ENCODE data around the gene TSR3.

Gene TSR3

DNA sequence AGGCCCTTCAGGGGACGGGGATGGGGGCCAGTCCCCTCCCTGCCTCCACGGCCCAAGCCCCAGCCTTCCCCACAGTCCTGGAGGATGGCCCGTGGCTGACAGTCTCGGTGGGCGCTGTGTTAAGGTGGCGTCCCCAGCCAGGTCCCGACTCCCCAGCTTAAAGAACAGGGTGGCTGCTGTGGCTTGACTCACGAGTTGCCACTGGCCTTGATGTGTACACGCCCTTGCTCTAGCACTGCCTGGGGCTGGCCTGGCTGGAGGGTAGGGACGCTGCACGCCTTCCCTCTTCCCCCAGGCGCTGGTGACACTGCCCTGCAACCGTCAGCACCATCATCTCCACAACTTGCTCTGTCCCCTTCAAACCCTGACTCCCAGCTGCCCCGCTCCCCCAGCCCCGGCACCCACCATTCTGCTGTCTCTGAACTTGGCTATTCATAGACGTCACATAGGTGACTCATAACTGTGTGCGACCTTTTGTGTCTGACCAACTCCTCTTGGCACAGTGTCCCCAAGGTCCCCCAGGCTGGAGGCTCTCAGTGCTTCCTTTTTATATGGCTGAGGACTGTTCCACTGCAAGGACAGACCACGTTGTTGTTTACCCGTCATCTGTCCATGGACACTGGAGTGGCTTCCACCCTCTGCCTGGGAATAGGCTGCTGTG, 6.4 kb upstream of the TSR3 start:
- TF ChIP-seq LEF1 (IDR thresholded peaks at IDR 0.05; ENCODE audit: borderline replicate concordance), result no peak
- TF ChIP-seq ELF4 (IDR thresholded peaks at IDR 0.05), result no peak
- TF ChIP-seq TARDBP (IDR thresholded peaks at IDR 0.05), result no peak
- TF ChIP-seq FOXK2 (IDR thresholded peaks at IDR 0.05), result no peak
- TF ChIP-seq ZNF384 (IDR thresholded peaks at IDR 0.05), result no peak
- TF ChIP-seq FOXM1 (IDR thresholded peaks at IDR 0.05; ENCODE audit: borderline replicate concordance), result no peak
- no peak for TF ChIP-seq CTBP1 (IDR thresholded peaks at IDR 0.05; ENCODE audit: borderline replicate concordance)
- no peak for TF ChIP-seq BHLHE40 (IDR thresholded peaks at IDR 0.05; ENCODE audit: borderline replicate concordance)
- no peak for TF ChIP-seq NFRKB (IDR thresholded peaks at IDR 0.05)
- TF ChIP-seq HDGF (IDR thresholded peaks at IDR 0.05; ENCODE audit: borderline replicate concordance), result no peak
- no peak for TF ChIP-seq SP1 (IDR thresholded peaks at IDR 0.05)
- TF ChIP-seq ARNT (IDR thresholded peaks at IDR 0.05), result no peak
- TF ChIP-seq, protein P1, sequence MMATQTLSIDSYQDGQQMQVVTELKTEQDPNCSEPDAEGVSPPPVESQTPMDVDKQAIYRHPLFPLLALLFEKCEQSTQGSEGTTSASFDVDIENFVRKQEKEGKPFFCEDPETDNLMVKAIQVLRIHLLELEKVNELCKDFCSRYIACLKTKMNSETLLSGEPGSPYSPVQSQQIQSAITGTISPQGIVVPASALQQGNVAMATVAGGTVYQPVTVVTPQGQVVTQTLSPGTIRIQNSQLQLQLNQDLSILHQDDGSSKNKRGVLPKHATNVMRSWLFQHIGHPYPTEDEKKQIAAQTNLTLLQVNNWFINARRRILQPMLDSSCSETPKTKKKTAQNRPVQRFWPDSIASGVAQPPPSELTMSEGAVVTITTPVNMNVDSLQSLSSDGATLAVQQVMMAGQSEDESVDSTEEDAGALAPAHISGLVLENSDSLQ (IDR thresholded peaks at IDR 0.05), result no peak
- TF ChIP-seq L3MBTL2 (conservative IDR thresholded peaks at IDR 0.05), result no peak
- TF ChIP-seq FOXA1 (IDR thresholded peaks at IDR 0.05), result no peak
- no peak for TF ChIP-seq SUZ12 (IDR thresholded peaks at IDR 0.05)
- DNase-seq (ENCODE audit: extremely low spot score), result no peak
- ChIA-PET POLR2A (no interaction called here), CTCF (no interaction called here)

DNA sequence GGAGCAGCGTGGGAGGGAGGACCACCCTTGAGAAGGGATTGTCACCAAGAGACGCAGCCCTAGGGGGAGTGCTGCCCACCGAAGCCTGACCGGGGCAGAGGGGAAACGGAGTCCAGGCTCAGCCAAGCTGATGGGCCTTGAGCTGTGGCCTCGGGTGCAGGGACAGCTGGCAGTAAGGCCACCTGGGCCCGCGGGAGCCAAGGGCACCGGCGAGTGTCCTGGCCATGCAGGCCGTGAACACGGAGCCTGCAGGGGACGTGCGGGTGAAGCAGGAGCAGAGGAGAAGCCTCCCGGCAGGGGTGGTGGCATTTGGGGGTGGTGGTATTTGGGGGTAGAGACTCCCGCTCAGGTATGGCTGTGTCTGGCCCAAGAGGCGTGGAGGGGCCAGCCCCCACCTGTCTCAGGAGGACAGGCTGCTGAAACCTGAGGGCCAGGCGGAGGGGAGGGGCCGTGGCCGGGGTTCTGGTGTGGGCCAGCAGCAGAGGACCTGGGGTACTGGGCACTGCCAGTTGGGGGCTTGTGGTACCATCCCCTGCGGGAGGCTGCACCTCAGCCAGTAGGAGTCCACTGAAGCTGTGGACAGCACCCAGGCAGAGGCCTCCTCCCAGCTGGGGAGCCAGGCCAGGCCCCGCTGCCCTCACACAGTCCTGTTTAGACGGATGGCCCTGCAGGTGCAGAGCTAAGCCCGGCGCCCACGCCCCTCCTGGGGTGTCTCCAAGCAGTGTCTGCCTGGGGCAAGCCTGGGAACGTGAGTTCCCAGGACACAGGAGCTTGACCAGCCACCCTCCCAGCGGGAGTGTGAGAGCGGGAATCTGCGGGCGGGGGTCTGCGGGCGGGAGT, 4.6 kb upstream of the TSR3 start:
- ChIA-PET CTCF (no interaction called here), POLR2A (no interaction called here)
- DNase-seq (ENCODE audit: extremely low spot score), result no peak
- no peak for TF ChIP-seq FOXA1 (IDR thresholded peaks at IDR 0.05)
- TF ChIP-seq ZNF384 (IDR thresholded peaks at IDR 0.05), result no peak
- TF ChIP-seq TARDBP (IDR thresholded peaks at IDR 0.05), result no peak
- no peak for TF ChIP-seq CTBP1 (IDR thresholded peaks at IDR 0.05; ENCODE audit: borderline replicate concordance)
- TF ChIP-seq BHLHE40 (IDR thresholded peaks at IDR 0.05; ENCODE audit: borderline replicate concordance), result no peak
- no peak for TF ChIP-seq ELF4 (IDR thresholded peaks at IDR 0.05)
- no peak for TF ChIP-seq FOXK2 (IDR thresholded peaks at IDR 0.05)
- TF ChIP-seq, protein P1 (IDR thresholded peaks at IDR 0.05), result no peak
- no peak for TF ChIP-seq LEF1 (IDR thresholded peaks at IDR 0.05; ENCODE audit: borderline replicate concordance)
- no peak for TF ChIP-seq NFRKB (IDR thresholded peaks at IDR 0.05)
- no peak for TF ChIP-seq L3MBTL2 (conservative IDR thresholded peaks at IDR 0.05)
- no peak for TF ChIP-seq SUZ12 (IDR thresholded peaks at IDR 0.05)
- no peak for TF ChIP-seq FOXM1 (IDR thresholded peaks at IDR 0.05; ENCODE audit: borderline replicate concordance)
- no peak for TF ChIP-seq ARNT (IDR thresholded peaks at IDR 0.05)
- no peak for TF ChIP-seq SP1 (IDR thresholded peaks at IDR 0.05)
- TF ChIP-seq HDGF (IDR thresholded peaks at IDR 0.05; ENCODE audit: borderline replicate concordance), result no peak

DNA sequence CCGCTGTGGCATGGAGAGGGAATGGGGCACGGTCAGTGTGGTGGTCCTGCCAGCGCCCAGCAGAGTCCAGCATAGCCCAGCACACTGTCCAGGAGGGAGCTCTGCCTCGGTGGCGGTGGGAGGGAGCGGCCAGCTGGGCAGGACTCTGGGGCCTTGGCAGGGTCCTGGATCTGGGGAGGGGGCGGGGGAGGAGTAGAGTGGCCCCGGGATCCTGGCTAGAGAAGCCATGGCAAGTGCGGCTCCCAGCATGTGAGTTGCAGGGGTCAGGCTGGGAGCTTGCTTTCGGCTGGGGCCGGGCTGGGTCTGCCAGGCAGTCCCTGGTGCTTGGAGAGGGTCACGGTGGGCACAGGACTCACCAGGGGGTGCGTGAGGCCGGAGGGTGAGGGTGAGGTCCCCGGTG, 3.9 kb upstream of the TSR3 start:
- no peak for DNase-seq (ENCODE audit: extremely low spot score)
- POLR2A ChIA-PET, result no interaction called here
- TF ChIP-seq CTBP1 (IDR thresholded peaks at IDR 0.05; ENCODE audit: borderline replicate concordance) (no peak), FOXA1 (IDR thresholded peaks at IDR 0.05) (no peak)
- CTCF ChIA-PET, result no interaction called here

DNA sequence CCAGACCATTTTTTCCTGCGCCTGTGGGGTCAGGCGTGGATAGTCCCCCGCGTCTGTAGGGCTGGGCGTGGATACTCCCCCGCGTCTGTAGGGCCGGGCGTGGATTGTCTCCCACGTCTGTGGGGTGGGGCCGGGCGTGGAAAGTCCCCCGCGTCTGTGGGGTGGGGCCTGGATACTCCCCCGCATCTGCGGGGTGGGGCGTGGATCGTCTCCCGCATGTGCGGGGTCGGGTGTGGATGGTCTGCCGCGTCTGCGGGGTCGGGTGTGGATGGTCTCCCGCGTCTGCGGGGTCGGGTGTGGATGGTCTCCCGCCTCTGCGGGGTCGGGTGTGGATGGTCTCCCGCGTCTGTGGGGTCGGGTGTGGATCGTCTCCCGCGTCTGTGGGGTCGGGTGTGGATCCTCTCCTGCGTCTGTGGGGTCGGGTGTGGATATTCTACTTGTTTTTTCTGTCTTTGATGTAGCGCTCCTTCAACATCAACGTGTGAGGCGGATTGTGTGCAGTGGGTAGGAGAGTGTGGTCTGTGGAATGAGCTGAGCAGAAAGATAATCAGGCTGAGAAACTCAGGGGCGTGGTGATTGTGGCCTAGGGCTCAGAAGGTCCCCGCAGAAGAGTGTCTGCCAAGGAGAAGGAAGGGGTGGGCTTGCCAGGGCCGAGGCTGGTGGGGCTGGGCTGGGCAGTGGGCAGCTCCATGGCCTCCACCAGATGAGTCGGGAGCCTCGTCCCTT, 3.3 kb upstream of the TSR3 start:
- CTCF ChIA-PET, result no interaction called here
- POLR2A ChIA-PET, result no interaction called here
- TF ChIP-seq TARDBP (IDR thresholded peaks at IDR 0.05) (no peak), CTBP1 (IDR thresholded peaks at IDR 0.05; ENCODE audit: borderline replicate concordance) (no peak), FOXA1 (IDR thresholded peaks at IDR 0.05) (no peak), L3MBTL2 (conservative IDR thresholded peaks at IDR 0.05) (no peak), ARNT (IDR thresholded peaks at IDR 0.05) (no peak), ELF4 (IDR thresholded peaks at IDR 0.05) (no peak), FOXM1 (IDR thresholded peaks at IDR 0.05; ENCODE audit: borderline replicate concordance) (no peak), NFRKB (IDR thresholded peaks at IDR 0.05) (no peak), SUZ12 (IDR thresholded peaks at IDR 0.05) (no peak), ZNF384 (IDR thresholded peaks at IDR 0.05) (no peak), SP1 (IDR thresholded peaks at IDR 0.05) (no peak), FOXK2 (IDR thresholded peaks at IDR 0.05) (no peak), BHLHE40 (IDR thresholded peaks at IDR 0.05; ENCODE audit: borderline replicate concordance) (no peak)
- no peak for DNase-seq (ENCODE audit: extremely low spot score)

DNA sequence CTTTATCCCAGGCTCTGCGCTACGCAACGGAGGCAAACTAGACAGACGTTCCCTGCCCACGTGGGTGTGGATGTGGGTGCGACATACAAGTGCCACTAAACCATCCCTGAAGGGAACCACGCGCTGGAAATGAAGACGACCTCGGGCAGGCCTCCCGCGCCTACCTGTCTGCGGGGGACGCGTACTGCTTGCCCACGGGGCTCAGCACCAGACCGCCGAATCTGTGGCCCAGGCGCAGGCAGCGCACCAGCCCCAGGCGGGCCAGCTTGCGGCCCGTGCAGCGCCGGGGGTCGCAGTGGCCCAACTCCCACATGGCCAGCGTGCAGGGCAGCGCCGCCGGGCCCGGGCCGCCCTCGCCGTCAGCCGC, 480 bp downstream of the TSR3 start:
- ChIA-PET POLR2A (no interaction called here), CTCF (no interaction called here)
- TF ChIP-seq ZNF384 (IDR thresholded peaks at IDR 0.05) (no peak), HDGF (IDR thresholded peaks at IDR 0.05; ENCODE audit: borderline replicate concordance) (no peak), ELF4 (IDR thresholded peaks at IDR 0.05) (no peak), NFRKB (IDR thresholded peaks at IDR 0.05) (no peak), SP1 (IDR thresholded peaks at IDR 0.05) (no peak), SUZ12 (IDR thresholded peaks at IDR 0.05) (no peak), FOXK2 (IDR thresholded peaks at IDR 0.05) (no peak)
- TF ChIP-seq, protein P1 (IDR thresholded peaks at IDR 0.05), result no peak
- DNase-seq (ENCODE audit: extremely low spot score), result no peak
